PFSK-1 (cell line): Measurements from ENCODE around the gene PROKR1.

Experiments
- POLR2AphosphoS5 ChIP-seq: IDR thresholded peaks from 2 replicates; pipeline ENCODE4 v1.6.1; 2012; ENCODE audit warnings: low read depth, mild to moderate bottlenecking, control low read depth, low read length, moderate library complexity
- TAF1 ChIP-seq: IDR thresholded peaks from 2 replicates; pipeline ENCODE4 v1.6.1; 2012; ENCODE audit warnings: low read length, control low read depth, borderline replicate concordance; ENCODE audit not compliant: insufficient read depth
- TF ChIP-seq, protein P1 (sequence below), 2 experiments: IDR thresholded peaks; 2 replicates each; pipeline versions ENCODE4 v1.6.1 to v1.8.0; 2011 to 2012; ENCODE audit warnings: low read depth in 2 of 2, low read length in 2 of 2, control low read depth in 1 of 2, inconsistent platforms in 1 of 2, mild to moderate bottlenecking in 1 of 2, moderate library complexity in 1 of 2; ENCODE audit not compliant: insufficient read depth in 1 of 2

- no peak for TF ChIP-seq TAF1
- no peak for TF ChIP-seq POLR2AphosphoS5
- TF ChIP-seq, protein P1, sequence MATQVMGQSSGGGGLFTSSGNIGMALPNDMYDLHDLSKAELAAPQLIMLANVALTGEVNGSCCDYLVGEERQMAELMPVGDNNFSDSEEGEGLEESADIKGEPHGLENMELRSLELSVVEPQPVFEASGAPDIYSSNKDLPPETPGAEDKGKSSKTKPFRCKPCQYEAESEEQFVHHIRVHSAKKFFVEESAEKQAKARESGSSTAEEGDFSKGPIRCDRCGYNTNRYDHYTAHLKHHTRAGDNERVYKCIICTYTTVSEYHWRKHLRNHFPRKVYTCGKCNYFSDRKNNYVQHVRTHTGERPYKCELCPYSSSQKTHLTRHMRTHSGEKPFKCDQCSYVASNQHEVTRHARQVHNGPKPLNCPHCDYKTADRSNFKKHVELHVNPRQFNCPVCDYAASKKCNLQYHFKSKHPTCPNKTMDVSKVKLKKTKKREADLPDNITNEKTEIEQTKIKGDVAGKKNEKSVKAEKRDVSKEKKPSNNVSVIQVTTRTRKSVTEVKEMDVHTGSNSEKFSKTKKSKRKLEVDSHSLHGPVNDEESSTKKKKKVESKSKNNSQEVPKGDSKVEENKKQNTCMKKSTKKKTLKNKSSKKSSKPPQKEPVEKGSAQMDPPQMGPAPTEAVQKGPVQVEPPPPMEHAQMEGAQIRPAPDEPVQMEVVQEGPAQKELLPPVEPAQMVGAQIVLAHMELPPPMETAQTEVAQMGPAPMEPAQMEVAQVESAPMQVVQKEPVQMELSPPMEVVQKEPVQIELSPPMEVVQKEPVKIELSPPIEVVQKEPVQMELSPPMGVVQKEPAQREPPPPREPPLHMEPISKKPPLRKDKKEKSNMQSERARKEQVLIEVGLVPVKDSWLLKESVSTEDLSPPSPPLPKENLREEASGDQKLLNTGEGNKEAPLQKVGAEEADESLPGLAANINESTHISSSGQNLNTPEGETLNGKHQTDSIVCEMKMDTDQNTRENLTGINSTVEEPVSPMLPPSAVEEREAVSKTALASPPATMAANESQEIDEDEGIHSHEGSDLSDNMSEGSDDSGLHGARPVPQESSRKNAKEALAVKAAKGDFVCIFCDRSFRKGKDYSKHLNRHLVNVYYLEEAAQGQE (IDR thresholded peaks at IDR 0.05; ENCODE audit: insufficient read depth in 1 of 2, low read depth in 2 of 2, low read length in 2 of 2), result no peak
Measured at GRCh38 chr2:68695971-68696370, 52.6 kb downstream of the PROKR1 start.
